DMS 273 (cell line): ENCODE data around the gene GUCY2D.
"Not testable (repeated sequence)": the region's sequence is repeated elsewhere in the genome, so short reads cannot be mapped to it uniquely, and the experiment has no call there.

ENCODE experiments used
- DNase-seq: peaks from one replicate; lab custom pipeline; 2025; ENCODE audit not compliant: unreplicated experiment; lab: John Stamatoyannopoulos, UW

Gene GUCY2D

DNA sequence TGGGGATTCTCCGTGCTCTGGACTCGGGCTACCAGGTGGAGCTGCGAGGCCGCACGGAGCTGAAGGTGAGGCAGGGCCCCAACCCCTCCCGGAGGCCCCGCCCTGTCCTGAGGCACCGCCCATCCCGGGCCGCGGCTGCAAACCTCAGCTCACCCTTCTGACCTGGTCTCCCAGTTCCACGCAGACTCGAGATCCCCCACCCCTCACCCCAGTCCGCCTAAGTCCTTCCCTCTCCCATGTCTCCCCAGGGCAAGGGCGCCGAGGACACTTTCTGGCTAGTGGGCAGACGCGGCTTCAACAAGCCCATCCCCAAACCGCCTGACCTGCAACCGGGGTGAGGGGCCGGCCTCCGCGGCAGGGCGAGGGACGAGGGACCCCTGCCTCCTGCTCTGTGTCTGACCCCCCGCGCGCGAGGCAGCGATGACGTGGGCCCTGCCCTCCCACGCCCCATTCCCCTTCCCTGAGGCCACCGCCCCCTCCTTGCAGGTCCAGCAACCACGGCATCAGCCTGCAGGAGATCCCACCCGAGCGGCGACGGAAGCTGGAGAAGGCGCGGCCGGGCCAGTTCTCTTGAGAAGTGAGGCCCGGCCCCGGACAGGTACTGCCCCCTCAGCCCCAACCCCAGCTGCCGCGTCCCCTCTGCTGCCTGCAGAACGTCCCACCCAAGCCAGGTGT lies 13.7 kb downstream of the GUCY2D start:
- peak; percentile 32 for DNase-seq

GRCh38 chr17:8016632-8017424 lies 14.4 kb downstream of the GUCY2D start:
- peak; percentile 71 for DNase-seq

- DNase-seq: no peak
These were observed 16.0 kb downstream of the GUCY2D start for GRCh38 chr17:8018436-8018835.

- DNase-seq: no peak
These were observed 16.8 kb downstream of the GUCY2D start for GRCh38 chr17:8019166-8019565.

- no peak for DNase-seq
These were observed 17.5 kb downstream of the GUCY2D start for GRCh38 chr17:8019665-8020650.

DNA sequence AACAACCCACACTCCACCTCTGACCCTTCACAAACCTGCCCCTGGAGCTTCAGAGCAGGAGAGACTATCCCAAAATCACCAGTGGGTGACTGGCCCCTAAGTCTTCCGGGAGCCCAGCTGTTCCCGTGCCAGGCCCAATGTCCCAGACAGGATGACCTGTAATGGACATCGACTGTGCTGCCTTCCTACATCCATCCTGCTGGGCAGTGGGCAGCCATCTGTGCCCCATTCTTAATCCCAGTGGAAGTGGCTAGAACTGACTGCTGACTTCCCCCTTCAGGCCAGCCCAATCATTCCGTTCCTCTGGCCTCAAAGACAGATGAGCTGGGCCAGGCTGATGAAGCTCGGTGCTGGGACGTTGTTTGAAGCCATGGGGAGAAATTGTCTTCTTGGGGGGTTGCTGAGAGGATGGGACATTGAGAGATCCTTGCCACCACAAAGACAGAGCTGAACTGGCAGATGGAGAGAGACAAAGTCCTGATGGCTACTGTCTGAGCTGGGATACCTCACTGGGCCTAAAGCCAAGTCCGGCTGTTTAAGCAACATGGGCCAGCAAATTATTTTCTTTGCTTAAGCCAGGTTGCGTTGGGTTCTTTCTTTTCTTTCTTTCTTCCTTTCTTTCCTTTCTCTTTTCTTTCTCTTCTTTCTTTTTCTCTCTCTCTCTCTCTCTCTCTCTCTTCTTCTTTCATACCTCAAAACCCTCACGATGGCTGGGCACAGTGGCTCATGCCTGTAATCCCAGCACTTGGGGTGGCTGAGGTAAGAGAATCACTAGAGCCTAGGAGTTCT lies 18.6 kb downstream of the GUCY2D start:
- DNase-seq: peak; percentile 10

DNA sequence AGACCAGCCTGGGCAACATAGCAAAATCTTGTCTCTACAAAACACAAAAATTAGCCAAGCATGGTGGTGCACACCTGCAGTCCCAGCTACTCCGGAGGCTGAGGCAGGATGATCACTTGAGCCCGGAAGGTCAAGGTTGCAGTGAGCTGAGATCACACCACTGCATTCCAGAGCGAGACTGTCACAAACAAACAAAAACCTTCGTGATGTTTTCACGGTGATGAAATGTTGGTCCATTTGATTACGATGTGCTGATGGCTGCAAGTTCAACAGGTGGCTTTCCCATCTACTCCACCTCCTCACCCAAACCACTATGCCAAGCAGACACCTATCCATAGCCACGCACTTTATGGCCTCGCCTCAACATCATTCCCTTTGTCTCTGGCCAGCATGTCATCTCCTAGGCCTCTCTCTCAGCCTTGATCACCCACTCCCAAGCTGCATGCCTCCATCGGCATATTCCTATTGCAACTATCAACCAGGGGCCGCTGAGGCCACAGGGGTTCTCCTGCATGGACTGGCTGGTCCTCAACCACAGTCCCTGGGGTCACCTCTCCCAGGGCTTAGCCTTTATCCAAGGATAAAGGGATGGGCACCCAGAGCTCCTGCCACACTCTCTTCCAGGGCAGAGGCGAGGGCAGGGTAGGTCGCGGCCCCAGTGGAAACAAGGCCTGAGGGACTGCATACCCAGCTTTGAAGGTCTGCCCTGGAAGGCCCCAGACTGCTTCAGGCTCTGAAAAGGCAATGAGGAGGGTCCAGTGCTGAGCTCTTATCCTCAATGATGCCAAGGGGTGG lies 19.3 kb downstream of the GUCY2D start:
- DNase-seq: no peak

DNA sequence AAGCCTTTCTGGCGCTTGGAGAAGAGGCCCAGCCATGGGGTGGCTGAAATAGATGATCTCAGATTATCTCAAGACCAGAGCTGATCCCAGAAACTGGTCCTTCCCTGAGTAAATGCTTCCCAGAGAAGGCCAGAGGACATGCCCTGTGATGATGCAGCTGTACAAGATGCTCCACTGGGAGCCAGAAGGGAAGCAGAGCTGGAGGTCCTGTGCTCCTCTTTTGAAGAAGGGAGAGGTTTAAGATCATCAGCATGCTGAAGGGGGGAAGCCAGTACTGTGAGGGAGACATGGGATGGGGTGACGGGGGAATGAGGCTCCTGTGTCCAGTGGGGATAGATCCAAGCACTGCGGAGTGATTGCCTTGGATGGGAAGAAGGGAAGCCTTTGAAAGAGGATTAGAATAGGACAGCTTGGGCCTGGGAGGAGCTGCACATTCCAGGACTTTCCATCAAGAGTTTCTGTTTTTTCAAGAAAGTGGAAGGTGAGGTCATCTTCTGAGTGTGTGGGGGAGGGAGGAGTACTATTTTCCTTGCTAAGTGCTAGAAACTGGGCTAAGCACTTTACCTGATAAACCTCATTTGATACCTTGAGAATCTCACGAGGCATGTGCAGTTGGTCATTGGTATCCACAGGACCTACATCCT lies 20.1 kb downstream of the GUCY2D start:
- DNase-seq: no peak

GRCh38 chr17:8024161-8024560 lies 21.7 kb downstream of the GUCY2D start:
- DNase-seq: not testable (repeated sequence)

DNA sequence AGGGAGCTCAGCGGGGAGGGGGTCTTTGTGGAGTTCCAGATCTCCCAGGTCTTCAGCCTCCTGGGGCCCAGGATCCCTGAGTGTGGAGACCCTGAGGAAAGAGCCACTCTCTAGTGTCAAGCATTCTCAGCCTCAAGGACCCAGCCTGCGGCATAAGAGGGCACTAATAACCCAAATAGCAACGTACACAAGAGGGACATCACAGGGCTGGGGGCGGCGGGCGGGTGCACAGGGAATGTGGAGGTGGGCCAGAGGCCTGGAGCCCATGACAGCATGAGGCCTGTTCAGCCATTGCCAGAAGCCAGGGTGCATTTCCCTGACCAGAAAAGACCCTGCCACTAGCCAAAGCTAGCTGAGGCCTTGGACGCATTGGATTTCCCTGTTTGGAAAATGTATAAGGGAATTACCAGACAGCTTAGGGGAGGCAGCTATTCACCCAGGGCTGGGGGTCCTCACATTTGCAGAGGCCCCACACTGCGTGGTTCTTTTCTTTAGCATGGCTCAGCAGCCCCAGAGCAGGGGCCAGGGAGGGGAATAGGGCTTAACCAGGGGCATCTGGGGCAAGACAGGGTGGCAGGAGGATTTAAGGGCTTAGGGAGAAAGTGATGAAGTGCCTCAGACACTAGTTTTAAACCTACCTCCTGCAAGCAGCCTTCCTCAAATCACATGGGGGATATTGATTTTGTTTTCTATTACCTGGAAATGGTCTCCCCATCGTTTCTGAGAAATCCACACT lies 22.9 kb downstream of the GUCY2D start:
- DNase-seq: no peak

DNA sequence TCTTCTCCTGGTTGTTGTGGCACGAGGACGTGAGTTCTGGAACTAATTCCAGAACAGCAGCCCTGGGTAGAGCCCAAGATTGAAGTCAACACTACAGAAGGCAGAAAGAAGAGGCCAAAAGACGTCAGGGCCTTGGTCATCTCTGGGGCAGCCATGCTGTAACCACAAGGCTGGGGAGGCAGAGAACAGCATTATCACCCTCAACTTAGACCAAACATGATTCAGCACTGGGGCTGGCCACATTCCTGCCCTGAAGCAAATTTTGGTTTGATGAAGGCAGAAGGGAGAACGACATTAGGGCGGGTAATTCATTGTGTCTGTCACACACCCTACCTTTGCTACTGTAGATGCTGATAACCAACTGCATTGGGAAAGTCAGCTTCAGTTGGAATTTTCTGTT lies 26.7 kb downstream of the GUCY2D start:
- DNase-seq: no peak

- DNase-seq: no peak
These were observed 28.8 kb downstream of the GUCY2D start for GRCh38 chr17:8031261-8031661.

DNA sequence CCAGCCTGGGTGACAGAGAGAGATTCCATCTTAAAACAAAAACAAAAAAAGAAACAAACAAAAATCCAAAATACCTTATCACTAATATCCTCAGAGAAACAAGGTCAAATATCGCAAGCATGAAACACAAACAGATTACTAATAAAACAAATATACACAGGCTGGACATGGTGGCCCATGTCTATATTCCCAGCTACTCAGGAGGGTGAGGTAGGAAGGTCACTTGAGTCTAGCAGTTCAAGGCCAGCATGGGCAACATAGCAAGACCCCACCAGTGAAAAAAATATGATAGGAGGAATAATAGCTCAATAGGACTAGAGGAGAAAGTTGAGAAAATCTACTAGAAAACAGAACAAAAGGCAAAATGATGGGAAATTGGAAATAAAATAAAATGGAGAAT lies 29.5 kb downstream of the GUCY2D start:
- DNase-seq: no peak

DNA sequence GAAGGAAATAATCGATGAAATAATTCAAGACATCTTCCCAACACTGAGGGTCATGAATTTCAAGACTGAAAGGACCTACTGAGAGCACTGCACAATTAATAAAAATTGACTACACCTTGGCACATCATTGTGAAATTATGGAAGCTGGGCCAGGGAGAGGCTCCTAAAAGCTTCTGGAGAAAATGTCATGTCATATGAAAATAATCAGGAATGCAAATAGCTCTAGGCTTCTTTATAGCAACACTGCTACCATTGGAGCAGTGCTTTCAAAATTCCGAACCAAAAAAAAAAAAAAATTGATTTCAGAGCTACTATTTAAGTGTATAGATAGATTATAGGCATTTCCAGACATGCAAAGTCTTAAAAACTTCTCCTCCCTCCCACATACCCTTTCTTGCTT lies 30.0 kb downstream of the GUCY2D start:
- DNase-seq: no peak

DNA sequence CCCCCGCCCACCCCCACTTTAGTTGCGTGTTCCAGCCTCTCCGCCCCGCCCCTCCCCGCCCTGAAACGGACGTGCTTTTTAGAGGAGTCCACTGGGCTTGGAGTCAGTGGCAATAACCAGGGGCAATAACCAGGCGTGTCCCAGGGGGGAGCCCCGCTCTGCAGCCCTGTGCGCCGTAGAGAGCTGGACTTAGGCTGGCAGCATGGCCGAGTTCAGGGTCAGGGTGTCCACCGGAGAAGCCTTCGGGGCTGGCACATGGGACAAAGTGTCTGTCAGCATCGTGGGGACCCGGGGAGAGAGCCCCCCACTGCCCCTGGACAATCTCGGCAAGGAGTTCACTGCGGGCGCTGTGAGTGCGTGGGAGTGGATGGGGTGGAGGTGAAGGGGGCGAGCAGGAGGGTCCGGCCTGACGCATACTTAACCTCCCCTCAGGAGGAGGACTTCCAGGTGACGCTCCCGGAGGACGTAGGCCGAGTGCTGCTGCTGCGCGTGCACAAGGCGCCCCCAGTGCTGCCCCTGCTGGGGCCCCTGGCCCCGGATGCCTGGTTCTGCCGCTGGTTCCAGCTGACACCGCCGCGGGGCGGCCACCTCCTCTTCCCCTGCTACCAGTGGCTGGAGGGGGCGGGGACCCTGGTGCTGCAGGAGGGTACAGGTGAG lies 36.7 kb downstream of the GUCY2D start, which contains the start of gene ALOX15B:
Gene ALOX15B, plus strand, starts transcription at position 106 of the 657 bp plus-strand sequence. Its CDS starts 97 bp downstream, at position 203.
- no peak for DNase-seq

DNA sequence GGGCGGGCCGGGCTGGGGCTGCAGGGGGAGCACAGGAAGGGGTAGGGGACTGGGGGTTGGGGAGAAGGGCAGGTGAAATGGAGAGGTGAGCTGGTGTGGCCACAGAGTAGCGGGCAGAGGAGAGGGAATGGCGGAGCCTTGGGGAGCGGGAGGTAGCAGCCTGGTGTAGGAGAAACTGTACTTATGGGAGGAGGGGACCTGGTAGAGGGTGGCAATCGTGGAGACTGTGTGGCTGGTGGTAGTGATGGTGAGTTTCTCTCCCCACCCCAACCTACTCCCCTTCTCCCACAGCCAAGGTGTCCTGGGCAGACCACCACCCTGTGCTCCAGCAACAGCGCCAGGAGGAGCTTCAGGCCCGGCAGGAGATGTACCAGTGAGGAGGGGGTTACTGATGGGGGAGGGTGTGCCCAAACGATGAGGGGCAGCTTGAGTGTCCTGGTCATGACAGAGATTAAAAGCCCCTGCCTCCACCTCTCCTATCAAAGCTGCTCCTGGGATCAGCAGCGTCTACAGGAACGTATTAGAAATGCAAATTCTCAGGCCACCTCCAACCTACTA lies 37.3 kb downstream of the GUCY2D start:
- no peak for DNase-seq

DNA sequence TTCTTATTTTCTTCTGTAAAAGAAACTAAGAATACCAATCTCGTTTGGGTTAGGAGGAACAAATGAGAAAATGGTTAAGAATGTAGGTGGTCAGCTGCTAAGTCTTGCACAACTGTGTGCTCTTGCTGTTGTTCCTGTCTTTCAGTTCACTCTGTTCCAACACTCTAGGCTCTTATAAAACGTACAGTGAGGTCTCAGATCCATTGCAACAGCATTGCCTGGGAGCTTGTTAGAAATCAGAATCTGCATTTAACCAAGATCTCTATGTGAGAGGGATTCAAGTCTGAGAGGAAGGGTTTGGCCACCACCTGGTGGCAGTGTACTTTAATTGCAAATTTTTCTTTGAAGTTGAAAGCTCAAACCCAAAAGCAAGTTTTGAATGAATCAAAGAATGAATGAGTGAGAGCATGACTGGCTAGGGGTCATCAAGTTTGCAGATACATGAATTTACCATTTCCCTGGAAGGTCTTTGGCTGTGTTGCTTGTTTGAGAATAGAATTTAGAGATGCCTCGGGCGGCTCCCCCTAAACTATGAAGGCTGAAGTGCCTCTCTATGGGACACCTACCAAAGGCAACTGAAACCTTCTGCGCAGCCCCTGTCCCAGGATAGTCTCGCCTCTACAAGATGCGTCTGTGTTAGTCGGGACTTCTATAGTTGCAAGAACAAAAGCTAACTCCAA lies 39.0 kb downstream of the GUCY2D start:
- peak; percentile 64 for DNase-seq
